Endodermal cell (in vitro differentiated cells): ENCODE measurements around the gene CYP27C1. TPM values are rescaled to one million over a fixed set of nuclear protein-coding genes. Genes with fewer than 3 reads are reported as not detected.
"Not testable (repeated sequence)": the region's sequence is repeated elsewhere in the genome, so short reads cannot be mapped to it uniquely, and the experiment has no call there.

ENCODE experiments used
- DNase-seq: peaks from one replicate; pipeline ENCODE4 v3.0.0-alpha.2; 2017
- H3K27ac ChIP-seq: 2 replicates; pipeline ENCODE4 v1.5.1; 2013; ENCODE audit warnings: mild to moderate bottlenecking, low read depth, low read length, moderate library complexity
- H3K27me3 ChIP-seq: 2 replicates; pipeline ENCODE4 v1.6.1; 2013; ENCODE audit warnings: mild to moderate bottlenecking, low read length, moderate library complexity; ENCODE audit not compliant: insufficient read depth, control insufficient read depth, poor library complexity, severe bottlenecking
- H3K36me3 ChIP-seq: 2 replicates; pipeline ENCODE4 v1.7.0; 2013; ENCODE audit warnings: mild to moderate bottlenecking, low read length, moderate library complexity; ENCODE audit not compliant: control insufficient read depth, insufficient read depth
- H3K4me1 ChIP-seq: one replicate; pipeline ENCODE4 v1.7.0; 2013; ENCODE audit warnings: low read length; ENCODE audit not compliant: control insufficient read depth, insufficient read depth
- H3K4me3 ChIP-seq: 2 replicates; pipeline ENCODE4 v1.5.1; 2013; ENCODE audit warnings: mild to moderate bottlenecking, low read length, moderate library complexity
- H3K9ac ChIP-seq: 2 replicates; pipeline ENCODE4 v1.6.1; 2013; ENCODE audit warnings: mild to moderate bottlenecking, low read length, moderate library complexity; ENCODE audit not compliant: poor library complexity, severe bottlenecking; ENCODE audit errors: extremely low read depth
- H3K9me3 ChIP-seq: 2 replicates; pipeline ENCODE4 v1.6.1; 2013; ENCODE audit warnings: mild to moderate bottlenecking, low read length, moderate library complexity; ENCODE audit not compliant: control insufficient read depth
- H3K27ac Mint-ChIP-seq: 2 replicates; pipeline ENCODE4 v1.8.0; 2020; ENCODE audit warnings: mixed read lengths
- H3K27me3 Mint-ChIP-seq: 2 replicates; pipeline ENCODE4 v1.8.0; 2021; ENCODE audit warnings: mild to moderate bottlenecking, mixed read lengths; ENCODE audit not compliant: insufficient read depth
- H3K36me3 Mint-ChIP-seq: 2 replicates; pipeline ENCODE4 v1.8.0; 2020; ENCODE audit warnings: low read depth, mixed read lengths
- H3K4me1 Mint-ChIP-seq: 2 replicates; pipeline ENCODE4 v1.8.0; 2020; ENCODE audit warnings: mixed read lengths
- H3K4me3 Mint-ChIP-seq: 2 replicates; pipeline ENCODE4 v1.8.0; 2020; ENCODE audit warnings: mild to moderate bottlenecking, moderate library complexity, mixed read lengths
- H3K9me3 Mint-ChIP-seq: 2 replicates; pipeline ENCODE4 v1.8.0; 2020; ENCODE audit warnings: mild to moderate bottlenecking, mixed read lengths
- CTCF ChIP-seq: fragments of 200-600 bp; sonication (generic); conservative IDR thresholded peaks from 2 replicates; pipeline ENCODE4 v1.5.0; 2021; ENCODE audit warnings: antibody characterized with exemption, mild to moderate bottlenecking
- WGBS, 2 experiments: methylation state at CpG; one replicate each; pipeline versions ENCODE4 v1.1.5 to v1.1.7; 2013; ENCODE audit warnings: missing lambda C conversion rate in 2 of 2, mixed read lengths in 1 of 2; ENCODE audit not compliant: insufficient coverage in 1 of 2, insufficient read length in 1 of 2; 5-methylcytosine and 5-hydroxymethylcytosine counted together
- total RNA-seq, 2 donors: library from RNA; stranded (reverse); fragmentation: NEBNext Ultra II Directional in 1 of 2; extraction: Animal tissue kit (Norgen Biotek cat#: 25700) in 1 of 2; gene quantifications; 2 replicates in 1 of 2; 3 replicates in 1 of 2; pipeline ENCODE4 v1.2.1, GENCODE V29; 2021

The CYP27C1 gene
- total RNA-seq, 2 donors from 2014 or later = 4.4 to 4.9 TPM

GRCh38 chr2:127255146-127255545 is 35.0 kb upstream of the CYP27C1 start:
- Mint-ChIP-seq H3K9me3 (no peaks in the 10 kb centered on the region), H3K27ac (peak overlapping the region; percentile 22), H3K27me3 (no peaks in the 10 kb centered on the region), H3K36me3 (peaks cover 41% of the 10 kb centered on the region), H3K4me1 (no peaks in the 10 kb centered on the region), H3K4me3 (no peak overlapping the region)
- Histone ChIP-seq H3K36me3 (peaks cover 38% of the 10 kb centered on the region), H3K27ac (peak overlapping the region; percentile 12), H3K27me3 (no peaks in the 10 kb centered on the region), H3K4me3 (no peak overlapping the region), H3K4me1 (no peaks in the 10 kb centered on the region), H3K9ac (no peak overlapping the region), H3K9me3 (no peaks in the 10 kb centered on the region)
- no peak for TF ChIP-seq CTCF
- WGBS, 2 experiments = 82 to 88% methylated on average over 2 of the region's 2 CpGs
- no peak for DNase-seq

- Histone ChIP-seq H3K36me3 (peaks cover 31% of the 10 kb centered on the region), H3K9me3 (no peaks in the 10 kb centered on the region), H3K4me3 (no peak overlapping the region), H3K27me3 (no peaks in the 10 kb centered on the region), H3K27ac (no peak overlapping the region), H3K4me1 (no peaks in the 10 kb centered on the region), H3K9ac (no peak overlapping the region)
- Mint-ChIP-seq H3K36me3 (peaks cover 36% of the 10 kb centered on the region), H3K4me3 (no peak overlapping the region), H3K27me3 (no peaks in the 10 kb centered on the region), H3K4me1 (no peaks in the 10 kb centered on the region), H3K27ac (no peak overlapping the region), H3K9me3 (no peaks in the 10 kb centered on the region)
- DNase-seq = no peak
- TF ChIP-seq CTCF = no peak
- 90 to 94% methylated on average over 2 to 5 of the region's 7 CpGs for WGBS, 2 experiments
Observed at GRCh38 chr2:127254386-127254981, 34.4 kb upstream of the CYP27C1 start.

- not testable (repeated sequence) for H3K9ac ChIP-seq, H3K4me1 Mint-ChIP-seq, H3K4me3 ChIP-seq, H3K27me3 Mint-ChIP-seq, H3K4me3 Mint-ChIP-seq, DNase-seq, H3K36me3 ChIP-seq, H3K27me3 ChIP-seq, H3K4me1 ChIP-seq, H3K27ac ChIP-seq, H3K36me3 Mint-ChIP-seq, H3K27ac Mint-ChIP-seq
- peaks cover 19% of the 10 kb centered on the region for H3K9me3 Mint-ChIP-seq
- H3K9me3 ChIP-seq = peaks cover 14% of the 10 kb centered on the region
- 93% methylated on average over 2 of the region's 2 CpGs; no CpG with 5 or more reads in 1 of the 2 experiments for WGBS, 2 experiments
Observed at GRCh38 chr2:127241184-127241583, 21.1 kb upstream of the CYP27C1 start.

GRCh38 chr2:127239395-127239794 is 19.3 kb upstream of the CYP27C1 start:
- no peaks in the 10 kb centered on the region for H3K4me1 Mint-ChIP-seq
- peaks cover 14% of the 10 kb centered on the region for H3K9me3 ChIP-seq
- no peak for DNase-seq
- no peak overlapping the region for H3K27ac Mint-ChIP-seq
- H3K27me3 Mint-ChIP-seq = peaks cover 1% of the 10 kb centered on the region
- no peak overlapping the region for H3K27ac ChIP-seq
- peaks cover 19% of the 10 kb centered on the region for H3K9me3 Mint-ChIP-seq
- H3K4me1 ChIP-seq = no peaks in the 10 kb centered on the region
- no peak overlapping the region for H3K4me3 Mint-ChIP-seq
- WGBS, 2 experiments = 82 to 98% methylated on average over 1 of the region's 1 CpG
- no peaks in the 10 kb centered on the region for H3K36me3 Mint-ChIP-seq
- H3K9ac ChIP-seq = no peak overlapping the region
- H3K27me3 ChIP-seq = no peaks in the 10 kb centered on the region
- TF ChIP-seq CTCF = no peak
- no peaks in the 10 kb centered on the region for H3K36me3 ChIP-seq
- H3K4me3 ChIP-seq = no peak overlapping the region

- H3K9me3 Mint-ChIP-seq = peaks cover 19% of the 10 kb centered on the region
Observed at GRCh38 chr2:127237768-127238167, 17.7 kb upstream of the CYP27C1 start.

More at GRCh38 chr2:127237768-127238167, 17.7 kb upstream of the CYP27C1 start:
- 81 to 89% methylated on average over 1 to 2 of the region's 2 CpGs for WGBS, 2 experiments
- not testable (repeated sequence) for H3K4me3 ChIP-seq, DNase-seq, H3K4me1 ChIP-seq, H3K9ac ChIP-seq, H3K27me3 Mint-ChIP-seq, H3K4me1 Mint-ChIP-seq, H3K4me3 Mint-ChIP-seq, H3K27ac ChIP-seq, H3K36me3 ChIP-seq, H3K36me3 Mint-ChIP-seq, H3K27ac Mint-ChIP-seq, H3K27me3 ChIP-seq
- peaks cover 14% of the 10 kb centered on the region for H3K9me3 ChIP-seq
